Right atrium auricular region (tissue), 2 donors: ENCODE results near the gene SCT. TPM values are rescaled to one million over a fixed set of nuclear protein-coding genes. Genes with fewer than 3 reads are reported as not detected.

ENCODE experiments used
- DNase-seq: peaks from one replicate; pipeline ENCODE4 v3.0.0-alpha.2; 2019; ENCODE audit warnings: low spot score
- H3K27ac ChIP-seq, 2 donors: fragments of 200-600 bp; sonication (generic); 1 replicate in 1 of 2; 2 replicates in 1 of 2; pipeline ENCODE4 v1.5.1; 2016 to 2019
- H3K27me3 ChIP-seq, 2 donors: fragments of 200-600 bp; sonication (generic); one replicate each; pipeline versions ENCODE4 v1.5.1 to v1.6.0; 2017 to 2019
- H3K36me3 ChIP-seq: fragments of 200-600 bp; sonication (generic); one replicate; pipeline ENCODE4 v1.5.1; 2016
- H3K4me1 ChIP-seq, 2 donors: fragments of 200-600 bp; sonication (generic); one replicate each; pipeline versions ENCODE4 v1.5.1 to v1.6.0; 2017 to 2019
- H3K4me3 ChIP-seq, 2 donors: fragments of 200-600 bp; sonication (generic); 1 replicate in 1 of 2; 2 replicates in 1 of 2; pipeline ENCODE4 v1.5.1; 2017 to 2019; ENCODE audit warnings: mild to moderate bottlenecking in 1 of 2, moderate library complexity in 1 of 2
- H3K9me3 ChIP-seq, 2 donors: fragments of 200-600 bp; sonication (generic); one replicate each; pipeline ENCODE4 v1.5.1; 2019
- total RNA-seq, 2 donors: library from RNA; depleted of rRNA; stranded (reverse); fragments of >200 nt; gene quantifications; one replicate each; pipeline ENCODE4 v1.1.0, GENCODE V29; 2016
- TF ChIP-seq, protein P1 (sequence below), 2 donors: fragments of 200-600 bp; sonication (generic); IDR thresholded peaks; one replicate each; pipeline ENCODE4 v1.5.1; 2019; ENCODE audit warnings: antibody characterized with exemption in 2 of 2

The SCT gene
- total RNA-seq, 2 donors from 2014 or later: not detected

DNA sequence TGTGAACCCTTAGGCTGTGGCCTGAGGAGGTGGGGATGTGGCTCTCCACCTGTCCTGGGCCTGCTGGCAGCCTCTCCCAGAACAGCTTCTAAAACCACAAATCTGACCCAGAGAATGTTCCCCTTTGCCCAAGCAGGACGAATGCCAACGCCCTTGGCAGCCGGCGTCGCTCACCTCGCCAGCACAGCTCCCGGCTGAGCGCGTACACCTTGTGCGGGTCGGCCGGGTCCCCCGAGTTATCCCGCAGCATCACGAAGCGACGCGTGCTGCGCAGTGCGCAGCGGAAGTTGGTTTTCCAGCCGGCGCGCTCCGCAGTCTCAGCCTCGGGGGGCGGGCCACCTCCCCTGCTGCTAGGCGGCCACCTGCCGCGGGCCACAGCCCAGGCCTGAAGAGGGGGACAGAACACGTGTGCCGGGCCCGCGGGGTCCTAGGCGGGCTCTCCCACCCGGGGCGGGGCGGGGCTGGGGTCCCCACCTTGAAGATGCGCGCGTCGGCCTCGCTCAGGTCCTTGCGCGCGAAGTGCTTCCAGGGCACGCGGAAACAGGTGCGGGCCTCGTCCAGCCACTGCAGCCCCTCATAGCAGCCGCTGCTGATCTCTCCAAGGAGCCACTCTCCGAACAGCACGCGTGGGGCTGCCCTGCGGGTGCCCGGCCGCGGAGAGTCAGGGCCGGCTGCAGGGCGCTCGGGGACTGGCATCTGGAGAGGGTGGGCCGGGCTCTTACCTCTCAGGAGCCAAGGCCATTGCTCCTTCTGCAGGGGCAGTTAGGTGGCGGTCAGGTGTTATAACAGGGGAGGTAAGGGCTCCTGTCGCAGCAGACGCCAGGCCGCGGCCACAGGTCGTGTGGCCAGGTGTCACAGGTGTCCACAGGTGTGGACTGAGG is 12.1 kb downstream of the SCT start:
- no peaks in the 10 kb centered on the region for H3K27me3 ChIP-seq
- DNase-seq: no peak
- TF ChIP-seq, protein P1, sequence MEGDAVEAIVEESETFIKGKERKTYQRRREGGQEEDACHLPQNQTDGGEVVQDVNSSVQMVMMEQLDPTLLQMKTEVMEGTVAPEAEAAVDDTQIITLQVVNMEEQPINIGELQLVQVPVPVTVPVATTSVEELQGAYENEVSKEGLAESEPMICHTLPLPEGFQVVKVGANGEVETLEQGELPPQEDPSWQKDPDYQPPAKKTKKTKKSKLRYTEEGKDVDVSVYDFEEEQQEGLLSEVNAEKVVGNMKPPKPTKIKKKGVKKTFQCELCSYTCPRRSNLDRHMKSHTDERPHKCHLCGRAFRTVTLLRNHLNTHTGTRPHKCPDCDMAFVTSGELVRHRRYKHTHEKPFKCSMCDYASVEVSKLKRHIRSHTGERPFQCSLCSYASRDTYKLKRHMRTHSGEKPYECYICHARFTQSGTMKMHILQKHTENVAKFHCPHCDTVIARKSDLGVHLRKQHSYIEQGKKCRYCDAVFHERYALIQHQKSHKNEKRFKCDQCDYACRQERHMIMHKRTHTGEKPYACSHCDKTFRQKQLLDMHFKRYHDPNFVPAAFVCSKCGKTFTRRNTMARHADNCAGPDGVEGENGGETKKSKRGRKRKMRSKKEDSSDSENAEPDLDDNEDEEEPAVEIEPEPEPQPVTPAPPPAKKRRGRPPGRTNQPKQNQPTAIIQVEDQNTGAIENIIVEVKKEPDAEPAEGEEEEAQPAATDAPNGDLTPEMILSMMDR (IDR thresholded peaks at IDR 0.05): no peak
- peak overlapping the region; percentile 57 to 63 for H3K4me3 ChIP-seq
- H3K36me3 ChIP-seq: peaks cover 34% of the 10 kb centered on the region
- H3K9me3 ChIP-seq: no peaks in the 10 kb centered on the region
- H3K4me1 ChIP-seq: peaks cover 0 to 35% of the 10 kb centered on the region in 2 donors
- peak overlapping the region; percentile 90 to 91 for H3K27ac ChIP-seq

DNA sequence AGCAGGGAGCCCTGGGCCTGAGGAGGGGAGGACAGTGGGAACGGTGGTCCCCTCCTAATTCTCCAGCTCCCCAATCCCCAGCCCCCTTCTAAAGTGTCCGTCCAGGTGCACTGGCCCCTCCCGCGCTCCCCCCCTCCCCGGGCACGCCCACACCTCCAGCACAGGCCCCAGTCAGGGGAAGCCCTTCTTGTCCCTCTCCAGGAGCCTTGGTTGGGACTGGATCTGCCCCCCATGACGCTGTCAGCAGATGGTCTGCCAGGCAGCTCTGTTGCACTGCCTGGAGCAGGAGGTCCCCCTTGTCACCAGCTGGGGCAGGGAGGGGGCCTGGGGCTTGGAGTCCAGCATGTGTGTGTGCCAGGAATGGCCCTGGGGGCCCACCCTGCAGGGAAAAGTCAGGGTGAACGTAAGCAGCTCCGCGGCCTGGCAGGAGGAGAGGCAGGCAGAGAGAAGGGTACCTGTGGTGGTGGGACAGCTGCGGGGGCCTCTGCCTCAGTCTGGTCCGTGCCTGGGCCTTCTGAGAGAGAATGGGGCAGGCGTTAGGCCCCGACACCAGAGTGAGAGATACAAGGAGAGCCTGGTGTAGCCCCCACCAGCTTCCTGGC is 12.9 kb downstream of the SCT start:
- Histone ChIP-seq H3K9me3 (no peaks in the 10 kb centered on the region), H3K27ac (peak overlapping the region; percentile 90 to 91), H3K27me3 (no peaks in the 10 kb centered on the region), H3K36me3 (peaks cover 41% of the 10 kb centered on the region), H3K4me3 (peak overlapping the region in 1 of 2 donors; percentile 63), H3K4me1 (peaks cover 0 to 35% of the 10 kb centered on the region in 2 donors)
- no peak for DNase-seq
- TF ChIP-seq, protein P1 (IDR thresholded peaks at IDR 0.05): no peak

DNA sequence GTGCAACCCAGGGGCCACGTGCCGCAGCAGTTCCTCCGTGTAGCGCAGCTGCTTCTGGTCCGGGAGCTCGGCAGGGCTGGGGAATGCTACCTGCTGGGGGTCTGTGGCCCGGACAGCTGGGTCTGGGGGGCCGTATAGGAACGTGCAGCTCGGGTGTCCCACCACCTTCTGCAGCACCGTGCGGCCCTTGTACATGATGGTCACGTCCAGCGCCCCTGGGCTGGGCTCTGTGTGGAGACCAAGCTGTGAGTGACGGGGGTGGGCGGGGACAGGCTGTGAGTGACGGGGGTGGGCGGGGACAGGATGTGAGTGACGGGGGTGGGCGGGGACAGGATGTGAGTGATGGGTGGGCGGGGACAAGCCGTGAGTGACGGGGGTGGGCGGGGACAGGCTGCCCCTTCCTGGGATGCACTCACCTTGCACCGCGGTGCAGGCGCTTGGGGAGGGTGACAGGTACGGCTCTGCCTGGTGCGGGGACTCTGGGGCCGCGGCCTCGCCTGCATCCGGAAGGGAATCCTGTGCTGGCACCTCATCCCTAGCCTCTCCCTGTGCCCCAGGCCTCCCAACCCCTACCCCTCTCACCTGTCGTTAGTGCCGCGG is 13.5 kb downstream of the SCT start:
- Histone ChIP-seq H3K36me3 (peaks cover 48% of the 10 kb centered on the region), H3K27ac (peak overlapping the region; percentile 90 to 91), H3K27me3 (no peaks in the 10 kb centered on the region), H3K9me3 (no peaks in the 10 kb centered on the region), H3K4me3 (no peak overlapping the region), H3K4me1 (peaks cover 0 to 35% of the 10 kb centered on the region in 2 donors)
- TF ChIP-seq, protein P1 (IDR thresholded peaks at IDR 0.05): no peak
- DNase-seq: no peak

DNA sequence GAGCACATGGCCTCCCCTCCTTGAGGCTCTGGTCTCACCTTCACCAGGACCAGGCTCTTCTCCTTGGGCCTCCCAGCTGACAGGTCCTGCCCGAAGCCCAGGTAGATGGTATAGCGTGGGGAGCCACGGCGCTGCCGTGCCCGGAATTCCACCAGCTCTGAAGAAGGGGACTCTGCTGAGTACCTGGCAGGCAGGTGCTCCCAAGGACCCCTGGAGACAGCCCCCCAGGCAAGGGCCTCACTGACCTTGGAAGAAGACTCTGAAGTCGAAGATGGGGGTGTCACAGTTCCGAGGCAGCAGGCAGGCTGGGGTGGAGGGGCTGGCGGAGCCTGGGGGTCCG is 14.1 kb downstream of the SCT start:
- Histone ChIP-seq H3K27me3 (no peaks in the 10 kb centered on the region), H3K36me3 (peaks cover 53% of the 10 kb centered on the region), H3K9me3 (no peaks in the 10 kb centered on the region), H3K27ac (peak overlapping the region; percentile 39 to 47), H3K4me3 (no peak overlapping the region), H3K4me1 (peaks cover 0 to 35% of the 10 kb centered on the region in 2 donors)
- DNase-seq: no peak
- TF ChIP-seq, protein P1 (IDR thresholded peaks at IDR 0.05): no peak

DNA sequence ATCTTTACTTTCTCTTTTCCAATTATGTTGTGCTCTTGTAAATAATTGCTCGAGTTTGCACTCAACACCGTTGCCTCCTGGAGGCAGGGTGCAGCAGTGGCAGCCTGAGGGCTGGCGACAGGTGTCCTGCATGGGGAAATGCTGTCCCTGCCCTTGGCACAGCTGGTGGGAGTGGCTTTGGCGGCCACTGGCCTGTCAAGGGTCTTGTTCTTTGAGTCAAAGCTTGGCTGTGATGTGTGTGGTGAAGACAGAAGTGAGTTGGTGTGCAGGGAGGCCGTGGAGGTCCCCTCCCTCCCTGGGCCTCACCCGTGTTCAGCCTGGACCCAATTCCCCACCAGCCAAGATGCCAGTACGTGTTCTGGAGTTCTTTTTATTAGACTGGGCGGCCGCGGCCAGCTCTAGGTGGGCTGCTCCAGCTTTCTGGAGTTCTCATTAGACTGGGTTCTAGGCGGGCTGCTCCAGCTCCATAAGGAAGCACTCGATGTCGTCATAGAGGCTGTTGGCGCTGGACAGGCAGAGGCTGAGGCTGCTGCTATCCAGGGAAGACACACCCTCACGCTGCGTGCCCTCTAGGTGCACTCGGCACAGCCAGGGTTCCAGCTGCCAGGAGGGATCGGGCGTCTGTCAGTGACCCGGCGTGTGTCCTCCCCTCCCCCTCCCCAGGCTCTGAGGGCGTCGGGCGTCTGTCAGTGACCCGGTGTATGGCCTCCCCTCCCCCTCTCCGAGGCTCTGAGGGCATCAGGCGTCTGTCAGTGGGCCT is 14.6 kb downstream of the SCT start:
- no peak for DNase-seq
- Histone ChIP-seq H3K4me3 (no peak overlapping the region), H3K4me1 (peaks cover 0 to 35% of the 10 kb centered on the region in 2 donors), H3K27ac (no peak overlapping the region), H3K9me3 (no peaks in the 10 kb centered on the region), H3K36me3 (peaks cover 59% of the 10 kb centered on the region), H3K27me3 (no peaks in the 10 kb centered on the region)
- TF ChIP-seq, protein P1 (IDR thresholded peaks at IDR 0.05): no peak
